ENCODE measurements around the gene AP1B1.

- no peak for TF ChIP-seq CTCF (IDR thresholded peaks at IDR 0.05)
- TF ChIP-seq EZH2 (IDR thresholded peaks at IDR 0.05; ENCODE audit: borderline replicate concordance, insufficient read depth, low read depth, low read length, poor library complexity, severe bottlenecking), result no peak
These were observed 99.5 kb downstream of the AP1B1 start for GRCh38 chr22:29288837-29289236.

All from B cell (primary cell).